H54 (cell line): Measurements from ENCODE around the gene MORC1.
"Not testable (repeated sequence)": the region's sequence is repeated elsewhere in the genome, so short reads cannot be mapped to it uniquely, and the experiment has no call there.

Experiments used
- DNase-seq: peaks from one replicate; pipeline ENCODE4 v3.0.0; 2011; ENCODE audit warnings: low spot score, mixed read lengths; ENCODE audit not compliant: insufficient read length
- FAIRE-seq: peaks from 3 replicates; lab custom pipeline; 2011; peaks lifted over from hg19 to GRCh38; lab: Jason Lieb, UNC
- POLR2A ChIP-seq: IDR thresholded peaks from 2 replicates; pipeline ENCODE4 v1.6.1; 2011; ENCODE audit warnings: low read depth, mild to moderate bottlenecking, low read length

MORC1 gene

GRCh38 chr3:109122690-109123089 lies 4.8 kb upstream of the MORC1 start:
- no peak for TF ChIP-seq POLR2A
- FAIRE-seq: no peak
- no peak for DNase-seq

- TF ChIP-seq POLR2A: no peak
- FAIRE-seq (no peak), DNase-seq (no peak)
Observed at GRCh38 chr3:109118584-109118983, 650 bp upstream of the MORC1 start.

- no peak for FAIRE-seq
- DNase-seq: no peak
Observed at GRCh38 chr3:109116031-109116430, 1.9 kb downstream of the MORC1 start.

GRCh38 chr3:109115451-109115850 lies 2.5 kb downstream of the MORC1 start:
- no peak for DNase-seq
- no peak for FAIRE-seq
- TF ChIP-seq POLR2A: no peak

More at GRCh38 chr3:109116031-109116430, 1.9 kb downstream of the MORC1 start:
- no peak for TF ChIP-seq POLR2A

GRCh38 chr3:109114746-109115145 lies 3.2 kb downstream of the MORC1 start:
- no peak for TF ChIP-seq POLR2A
- FAIRE-seq (no peak), DNase-seq (no peak)

GRCh38 chr3:109112946-109113760 lies 4.8 kb downstream of the MORC1 start:
- no peak for TF ChIP-seq POLR2A

GRCh38 chr3:109109574-109109973 lies 8.4 kb downstream of the MORC1 start:
- FAIRE-seq: no peak
- no peak for TF ChIP-seq POLR2A
- no peak for DNase-seq

More at GRCh38 chr3:109112946-109113760, 4.8 kb downstream of the MORC1 start:
- no peak for DNase-seq
- no peak for FAIRE-seq

- DNase-seq (no peak), FAIRE-seq (no peak)
- TF ChIP-seq POLR2A: no peak
Observed at GRCh38 chr3:109098079-109098644, 19.8 kb downstream of the MORC1 start.

GRCh38 chr3:109095166-109095565 lies 22.8 kb downstream of the MORC1 start:
- DNase-seq (no peak), FAIRE-seq (no peak)
- no peak for TF ChIP-seq POLR2A

GRCh38 chr3:109093561-109093960 lies 24.4 kb downstream of the MORC1 start:
- DNase-seq: no peak
- no peak for TF ChIP-seq POLR2A
- FAIRE-seq: no peak

GRCh38 chr3:109091846-109092245 lies 26.1 kb downstream of the MORC1 start:
- no peak for DNase-seq
- no peak for TF ChIP-seq POLR2A
- FAIRE-seq: no peak

- no peak for TF ChIP-seq POLR2A
- FAIRE-seq: no peak
- DNase-seq: no peak
Observed at GRCh38 chr3:109089265-109089664, 28.7 kb downstream of the MORC1 start.

- FAIRE-seq: no peak
- DNase-seq: peak; percentile 9
- TF ChIP-seq POLR2A: no peak
Observed at GRCh38 chr3:109081746-109082510, 36.0 kb downstream of the MORC1 start.

- not testable (repeated sequence) for DNase-seq, FAIRE-seq
Observed at GRCh38 chr3:109080090-109080489, 37.8 kb downstream of the MORC1 start.
